ENCODE data around the gene ABCB7. TPM values are rescaled to one million over a fixed set of nuclear protein-coding genes. Genes with fewer than 3 reads are reported as not detected.

The ABCB7 gene
- total and polyA plus RNA-seq, 2 of the 4 experiments (the other 2 are of a cell fraction) = 9.3 to 15.8 TPM

GRCh38 chrX:75061701-75062100 lies 94.4 kb downstream of the ABCB7 start:
- Histone ChIP-seq H2AK9ac (replicated peaks; ENCODE audit: low read depth, low read length, poor library complexity) (no peak overlapping the region), H2BK15ac (ENCODE audit: low read depth, low read length) (no peak overlapping the region), H4K20me1 (ENCODE audit: insufficient read depth, low read length) (no peaks in the 10 kb centered on the region), H3K4me2 (ENCODE audit: low read depth, low read length) (no peak overlapping the region), H2BK5ac (ENCODE audit: low read depth, low read length, poor library complexity, severe bottlenecking) (no peak overlapping the region), H2BK20ac (ENCODE audit: low read depth, low read length) (no peak overlapping the region), H3K4me1 (ENCODE audit: control insufficient read depth, insufficient read depth, low read length) (no peaks in the 10 kb centered on the region), H3K4ac (ENCODE audit: low read depth, low read length) (no peak overlapping the region), H3K23ac (ENCODE audit: low read depth, low read length) (no peak overlapping the region), H3K27me3 (ENCODE audit: control insufficient read depth, insufficient read depth, low read length) (no peaks in the 10 kb centered on the region), H3K9me1 (ENCODE audit: insufficient read depth, low read length) (no peaks in the 10 kb centered on the region), H3K27ac (ENCODE audit: insufficient read depth, low read length) (no peak overlapping the region), H2AK5ac (ENCODE audit: low read depth, low read length) (no peak overlapping the region), H4K91ac (ENCODE audit: insufficient read depth, low read depth, low read length) (no peak overlapping the region), H2AFZ (replicated peaks; ENCODE audit: low read length, poor library complexity) (no peak overlapping the region), H3K56ac (ENCODE audit: extremely low read depth, insufficient read depth, low read length) (no peak overlapping the region), H3K4me3 (ENCODE audit: insufficient read depth, low read depth, low read length) (no peak overlapping the region), H4K8ac (ENCODE audit: low read depth in 2 of 2, low read length in 2 of 2) (no peak overlapping the region), H3K9me3 (ENCODE audit: control insufficient read depth, insufficient read depth, low read length) (no peaks in the 10 kb centered on the region), H3K36me3 (ENCODE audit: control insufficient read depth, insufficient read depth, low read length) (no peaks in the 10 kb centered on the region), H3K18ac (ENCODE audit: low read depth, low read length) (no peak overlapping the region), H3K9ac (ENCODE audit: low read depth, low read length) (no peak overlapping the region), H4K5ac (ENCODE audit: low read depth, low read length) (no peak overlapping the region), H3K14ac (replicated peaks; ENCODE audit: low read depth, low read length) (no peak overlapping the region), H2BK120ac (ENCODE audit: low read depth, low read length) (no peak overlapping the region), H3K79me1 (ENCODE audit: low read depth in 1 of 2, low read length in 2 of 2) (no peaks in the 10 kb centered on the region)
- TF ChIP-seq CHD1 (IDR thresholded peaks at IDR 0.05; ENCODE audit: low read depth, low read length) (no peak), MXI1 (IDR thresholded peaks at IDR 0.05; ENCODE audit: borderline replicate concordance, low read depth, low read length) (no peak), NFE2L2 (IDR thresholded peaks at IDR 0.05; ENCODE audit: low read depth, low read length) (no peak), CEBPB (IDR thresholded peaks at IDR 0.05; ENCODE audit: low read depth, low read length) (no peak), RAD21 (IDR thresholded peaks at IDR 0.05; ENCODE audit: low read length) (no peak), CTCF (conservative IDR thresholded peaks at IDR 0.05; ENCODE audit: low read depth, low read length) (no peak), RFX5 (IDR thresholded peaks at IDR 0.05; ENCODE audit: low read depth, low read length) (no peak)
- ChIA-PET CTCF (no interaction called here), POLR2A (ENCODE audit: unreplicated experiment) (no interaction called here)
- ATAC-seq (ENCODE audit: low read depth) = no peak
- no TSS peak for BruUV-seq (replicated peaks)
- WGBS, 2 experiments (ENCODE audit: extremely low coverage in 2 of 2, insufficient read length in 1 of 2) = no CpG with 5 or more reads among the region's 1 CpG
- peak; percentile 0 for DNase-seq
- intact Hi-C loops (cut with micrococcal nuclease) = no loop called here
- in situ Hi-C loops (cut with MboI; ENCODE audit: low sequenced_read_pairs) = no loop called here
- dilution Hi-C loops (cut with HindIII; ENCODE audit: low sequenced_read_pairs, unreplicated experiment) = no loop called here

Measured in IMR-90 (cell line).